Suprapubic skin (tissue), 4 donors: ENCODE measurements around the gene GBGT1.

Source experiments
- CTCF ChIP-seq, 2 donors: fragments of 200-600 bp in 1 of 2; fragments of 450-650 bp in 1 of 2; sonication (generic) in 1 of 2; IDR thresholded peaks; one replicate each; pipeline ENCODE4 v1.5.1; 2016 to 2019; ENCODE audit warnings: antibody characterized with exemption in 2 of 2, mild to moderate bottlenecking in 1 of 2, moderate library complexity in 1 of 2
- EP300 ChIP-seq: sonication (generic); formaldehyde crosslinking; IDR thresholded peaks from one replicate; pipeline ENCODE4 v1.6.1; 2017; ENCODE audit warnings: antibody characterized with exemption
- POLR2A ChIP-seq, 2 donors: fragments of 450-650 bp; IDR thresholded peaks; one replicate each; pipeline ENCODE4 v1.6.1; 2017; ENCODE audit warnings: antibody characterized with exemption in 2 of 2, mild to moderate bottlenecking in 2 of 2, moderate library complexity in 2 of 2
- POLR2AphosphoS5 ChIP-seq, 3 donors: sonication (generic); formaldehyde crosslinking; IDR thresholded peaks; one replicate each; pipeline ENCODE4 v1.6.1; 2017; ENCODE audit warnings: antibody characterized with exemption in 3 of 3

- TF ChIP-seq CTCF (IDR thresholded peaks at IDR 0.05) (no peak), POLR2AphosphoS5 (IDR thresholded peaks at IDR 0.05) (no peak), POLR2A (IDR thresholded peaks at IDR 0.05) (no peak), EP300 (no peak)
Observed at GRCh38 chr9:133114886-133115603, 48.7 kb downstream of the GBGT1 start.
